B cell (primary cell): Measurements from ENCODE around the gene LRRC63. TPM values are rescaled to one million over a fixed set of nuclear protein-coding genes. Genes with fewer than 3 reads are reported as not detected.

Source experiments
- ATAC-seq: fragments of 200-7000 bp; cut with Tn5 transposase; one replicate; pipeline ENCODE4 v1.10.0; 2021; ENCODE audit warnings: low read depth, mild to moderate bottlenecking, moderate number of reproducible peaks, moderate library complexity
- CTCF ChIA-PET: fragments of 350-600 bp; sonication (Branson Sonifier 250); formaldehyde crosslinking; loops from one replicate; lab custom pipeline; 2021; ENCODE audit warnings: antibody characterized with exemption, inconsistent platforms; lab: Charles Lee
- POLR2A ChIA-PET: fragments of 350-600 bp; sonication (Branson Sonifier 250); formaldehyde crosslinking; loops from one replicate; lab custom pipeline; 2021; ENCODE audit warnings: antibody characterized with exemption; lab: Charles Lee
- DNase-seq: peaks from one replicate; pipeline ENCODE4 v3.0.0; 2013
- H2AFZ ChIP-seq: 2 replicates; pipeline ENCODE4 v1.6.1; 2012; ENCODE audit warnings: mild to moderate bottlenecking, low read depth, low read length; ENCODE audit not compliant: insufficient read depth, poor library complexity, severe bottlenecking
- H3K27ac ChIP-seq, 2 donors: 1 replicate in 1 of 2; 2 replicates in 1 of 2; pipeline ENCODE4 v1.5.1; 2012 to 2013; ENCODE audit warnings: low read length in 2 of 2, mild to moderate bottlenecking in 2 of 2, moderate library complexity in 1 of 2
- H3K27me3 ChIP-seq, 4 experiments: fragments of 200-600 bp in 1 of 4; sonication (generic) in 1 of 4; replicated peaks in 1 of 4; 1 replicate in 2 of 4; 2 replicates in 2 of 4; pipeline versions ENCODE4 v1.6.1 to v1.7.0; 2013 to 2016; ENCODE audit warnings: low read length in 3 of 4, mild to moderate bottlenecking in 2 of 4, mixed read lengths in 1 of 4, moderate library complexity in 1 of 4; ENCODE audit not compliant: insufficient read depth in 4 of 4, control insufficient read depth in 3 of 4; ENCODE audit errors: control extremely low read depth in 1 of 4
- H3K36me3 ChIP-seq, 2 experiments: replicated peaks in 1 of 2; 1 replicate in 1 of 2; 2 replicates in 1 of 2; pipeline versions ENCODE4 v1.6.1 to v1.7.1; 2013; ENCODE audit warnings: low read length in 1 of 2; ENCODE audit not compliant: insufficient read depth in 2 of 2, control insufficient read depth in 1 of 2; ENCODE audit errors: control extremely low read depth in 1 of 2, extremely low read depth in 1 of 2
- H3K4me1 ChIP-seq, 2 donors: fragments of 200-600 bp in 1 of 2; sonication (generic) in 1 of 2; 1 replicate in 1 of 2; 2 replicates in 1 of 2; pipeline versions ENCODE4 v1.5.1 to v1.6.1; 2013 to 2017; ENCODE audit warnings: low read length in 2 of 2; ENCODE audit not compliant: control insufficient read depth in 2 of 2, insufficient read depth in 2 of 2
- H3K4me2 ChIP-seq: replicated peaks from 2 replicates; pipeline ENCODE3; 2012; ENCODE audit warnings: mild to moderate bottlenecking, low read depth, low read length; ENCODE audit not compliant: poor library complexity, severe bottlenecking
- H3K4me3 ChIP-seq, 5 experiments: fragments of 200-600 bp in 1 of 5; sonication (generic) in 1 of 5; 1 replicate in 3 of 5; 2 replicates in 2 of 5; pipeline versions ENCODE4 v1.5.1 to v1.7.0; 2011 to 2016; ENCODE audit warnings: low read length in 4 of 5, mild to moderate bottlenecking in 4 of 5, low read depth in 2 of 5, control low read depth in 1 of 5, moderate library complexity in 1 of 5; ENCODE audit not compliant: insufficient read depth in 1 of 5; ENCODE audit errors: control extremely low read depth in 1 of 5, extremely low read depth in 1 of 5
- H3K79me2 ChIP-seq: fragments of 200-600 bp; sonication (generic); one replicate; pipeline ENCODE4 v1.6.0; 2016; ENCODE audit warnings: low read length; ENCODE audit not compliant: control insufficient read depth, insufficient read depth
- H3K9ac ChIP-seq: fragments of 200-600 bp; sonication (generic); 2 replicates; pipeline ENCODE4 v1.6.1; 2017; ENCODE audit warnings: mild to moderate bottlenecking, low read length, moderate library complexity
- H3K9me3 ChIP-seq, 3 donors: one replicate each; pipeline versions ENCODE4 v1.6.1 to v1.7.1; 2013; ENCODE audit warnings: low read length in 2 of 3; ENCODE audit not compliant: control insufficient read depth in 2 of 3, insufficient read depth in 1 of 3; ENCODE audit errors: control extremely low read depth in 1 of 3
- H4K20me1 ChIP-seq: 2 replicates; pipeline ENCODE4 v1.6.0; 2012; ENCODE audit warnings: mild to moderate bottlenecking, low read length; ENCODE audit not compliant: insufficient read depth, control insufficient read depth, poor library complexity, severe bottlenecking
- H3K27ac Mint-ChIP-seq: one replicate; pipeline ENCODE4 v1.8.0; 2021; ENCODE audit warnings: mixed read lengths
- H3K27me3 Mint-ChIP-seq: one replicate; pipeline ENCODE4 v1.8.0; 2021; ENCODE audit warnings: mixed read lengths
- H3K4me1 Mint-ChIP-seq: one replicate; pipeline ENCODE4 v1.8.0; 2021; ENCODE audit warnings: mixed read lengths
- H3K4me3 Mint-ChIP-seq: one replicate; pipeline ENCODE4 v1.8.0; 2021; ENCODE audit warnings: mixed read lengths
- H3K9me3 Mint-ChIP-seq: one replicate; pipeline ENCODE4 v1.8.0; 2022; ENCODE audit warnings: mixed read lengths; ENCODE audit not compliant: insufficient read depth
- EZH2 ChIP-seq: IDR thresholded peaks from 2 replicates; pipeline ENCODE4 v1.6.1; 2012; ENCODE audit warnings: borderline replicate concordance, low read depth, mild to moderate bottlenecking, moderate library complexity, low read length; ENCODE audit not compliant: insufficient read depth, poor library complexity, severe bottlenecking
- WGBS: methylation state at CpG from one replicate; pipeline ENCODE4 v1.1.5; 2013; ENCODE audit warnings: missing lambda C conversion rate; ENCODE audit not compliant: insufficient coverage; 5-methylcytosine and 5-hydroxymethylcytosine counted together
- intact Hi-C: fragments of 100-400 bp; cut with micrococcal nuclease; formaldehyde crosslinking; loops from one replicate; pipeline ENCODE4 v1.10.0; 2022
- polyA plus RNA-seq: library from polyadenylated mRNA; depleted of rRNA; stranded (reverse); fragments of >200 nt; gene quantifications from 2 replicates; pipeline ENCODE4 v1.2.3, GENCODE V29; 2012
- total RNA-seq, 2 donors: library from RNA; stranded (reverse); fragments of 120-200 nt in 1 of 2; gene quantifications; 1 replicate in 1 of 2; 2 replicates in 1 of 2; pipeline versions ENCODE4 v1.2.3 to v1.2.4, GENCODE V29; 2013 to 2022
- TF ChIP-seq, protein P1 (sequence below): fragments of 200-600 bp; IDR thresholded peaks from one replicate; pipeline ENCODE4 v1.8.0; 2022; ENCODE audit warnings: antibody characterized with exemption, mild to moderate bottlenecking

Gene LRRC63
- total and polyA plus RNA-seq, 2 donors (not counting 1 experiment from before 2014, with no cell fraction given): 0.06 to 0.25 TPM

DNA sequence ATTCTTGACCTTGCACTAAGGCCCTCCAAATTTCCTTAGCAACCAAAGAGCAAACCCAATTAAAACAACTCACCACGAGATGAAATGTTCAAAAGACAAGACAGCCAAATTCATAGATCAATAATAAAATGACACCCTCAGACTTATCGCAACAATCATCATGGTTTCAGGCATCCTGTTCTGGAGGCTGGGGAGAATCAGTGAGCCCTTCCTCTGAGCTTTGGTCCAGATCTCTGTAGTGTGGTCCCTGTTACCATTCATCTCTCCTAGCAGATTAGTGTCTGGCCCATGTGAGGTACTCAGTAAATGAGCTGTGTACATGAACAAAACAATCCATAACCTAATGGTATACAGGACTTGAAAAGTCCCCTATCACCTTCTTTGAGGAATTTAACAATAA, 42.0 kb upstream of the LRRC63 start:
- intact Hi-C loops: loop anchor here (10.0 kb wide), 1 partner anchor 425 kb away; no protein-coding TSS in a partner anchor
- H3K79me2 ChIP-seq: peaks cover 100% of the 10 kb centered on the region
- Mint-ChIP-seq H3K4me3 (peak overlapping the region; percentile 73), H3K27ac (peak overlapping the region; percentile 94), H3K27me3 (no peaks in the 10 kb centered on the region), H3K9me3 (no peaks in the 10 kb centered on the region), H3K4me1 (peaks cover 91% of the 10 kb centered on the region)
- H3K4me1 ChIP-seq: peaks cover 95 to 100% of the 10 kb centered on the region in 2 donors
- ATAC-seq (no peak), DNase-seq (no peak)
- H3K27me3 ChIP-seq: no peaks in the 10 kb centered on the region
- peaks cover 4 to 11% of the 10 kb centered on the region in 2 experiments for H3K36me3 ChIP-seq
- H3K9me3 ChIP-seq: no peaks in the 10 kb centered on the region
- H3K4me3 ChIP-seq: no peak overlapping the region
- WGBS: no CpG with 5 or more reads among the region's 2 CpGs
- TF ChIP-seq, protein P1, sequence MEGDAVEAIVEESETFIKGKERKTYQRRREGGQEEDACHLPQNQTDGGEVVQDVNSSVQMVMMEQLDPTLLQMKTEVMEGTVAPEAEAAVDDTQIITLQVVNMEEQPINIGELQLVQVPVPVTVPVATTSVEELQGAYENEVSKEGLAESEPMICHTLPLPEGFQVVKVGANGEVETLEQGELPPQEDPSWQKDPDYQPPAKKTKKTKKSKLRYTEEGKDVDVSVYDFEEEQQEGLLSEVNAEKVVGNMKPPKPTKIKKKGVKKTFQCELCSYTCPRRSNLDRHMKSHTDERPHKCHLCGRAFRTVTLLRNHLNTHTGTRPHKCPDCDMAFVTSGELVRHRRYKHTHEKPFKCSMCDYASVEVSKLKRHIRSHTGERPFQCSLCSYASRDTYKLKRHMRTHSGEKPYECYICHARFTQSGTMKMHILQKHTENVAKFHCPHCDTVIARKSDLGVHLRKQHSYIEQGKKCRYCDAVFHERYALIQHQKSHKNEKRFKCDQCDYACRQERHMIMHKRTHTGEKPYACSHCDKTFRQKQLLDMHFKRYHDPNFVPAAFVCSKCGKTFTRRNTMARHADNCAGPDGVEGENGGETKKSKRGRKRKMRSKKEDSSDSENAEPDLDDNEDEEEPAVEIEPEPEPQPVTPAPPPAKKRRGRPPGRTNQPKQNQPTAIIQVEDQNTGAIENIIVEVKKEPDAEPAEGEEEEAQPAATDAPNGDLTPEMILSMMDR: no peak
- TF ChIP-seq EZH2: no peak
- ChIA-PET CTCF (interaction anchor here (2.7 to 17.4 kb wide), 3 partner anchors 10 to 13 kb away, joined by 10 to 225 read pairs (median 26); partner anchors contain the start of gene LCP1), POLR2A (interaction anchor here (0.9 kb wide), 1 partner anchor 8 kb away, joined by 4 read pairs; no protein-coding TSS in a partner anchor)
- H3K4me2 ChIP-seq: peak overlapping the region; percentile 90
- peaks cover 92% of the 10 kb centered on the region for H4K20me1 ChIP-seq
- no peak overlapping the region for H2AFZ ChIP-seq
- H3K9ac ChIP-seq: no peak overlapping the region
- peak overlapping the region in 1 of 2 donors; percentile 91 for H3K27ac ChIP-seq

DNA sequence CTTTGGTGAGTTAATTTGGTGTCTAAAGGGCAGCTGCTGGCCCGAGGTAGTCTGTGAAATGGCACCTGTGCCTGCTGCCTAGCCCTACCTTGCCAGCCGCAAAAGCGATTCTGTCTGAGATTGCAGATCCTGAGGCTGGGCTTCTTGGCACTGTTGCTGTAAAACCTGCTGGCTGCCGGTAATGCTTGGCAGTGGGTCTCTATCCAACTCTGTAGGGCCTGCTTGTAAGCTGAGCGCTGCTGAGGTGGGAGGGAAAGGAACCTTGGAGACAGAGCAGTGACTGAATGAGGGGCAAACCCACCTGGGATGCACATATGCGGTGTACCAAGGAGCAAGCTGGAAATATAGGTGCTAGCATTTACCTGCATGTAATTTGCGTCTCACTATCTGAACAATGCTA, 41.5 kb upstream of the LRRC63 start:
- Histone ChIP-seq H3K4me1 (peaks cover 95 to 100% of the 10 kb centered on the region in 2 donors), H3K79me2 (peaks cover 100% of the 10 kb centered on the region), H3K9me3 (no peaks in the 10 kb centered on the region), H3K4me3 (no peak overlapping the region), H3K27me3 (no peaks in the 10 kb centered on the region), H3K27ac (peak overlapping the region; percentile 2 to 91), H3K4me2 (peak overlapping the region; percentile 90), H4K20me1 (peaks cover 92% of the 10 kb centered on the region), H3K9ac (peak overlapping the region; percentile 22), H3K36me3 (peaks cover 4 to 9% of the 10 kb centered on the region in 2 experiments), H2AFZ (no peak overlapping the region)
- intact Hi-C loops: loop anchor here (10.0 kb wide), 1 partner anchor 425 kb away; no protein-coding TSS in a partner anchor
- H3K4me1 Mint-ChIP-seq: peaks cover 93% of the 10 kb centered on the region
- H3K27me3 Mint-ChIP-seq: no peaks in the 10 kb centered on the region
- peak overlapping the region; percentile 73 for H3K4me3 Mint-ChIP-seq
- 60% methylated on average over 6 of the region's 7 CpGs for WGBS
- no peak for TF ChIP-seq EZH2
- TF ChIP-seq, protein P1: no peak
- DNase-seq (no peak), ATAC-seq (no peak)
- H3K9me3 Mint-ChIP-seq: no peaks in the 10 kb centered on the region
- ChIA-PET CTCF (interaction anchor here (1.4 to 17.4 kb wide), 3 partner anchors 9 to 13 kb away, joined by 8 to 225 read pairs (median 10); partner anchors contain the start of gene LCP1), POLR2A (no interaction called here)
- peak overlapping the region; percentile 94 for H3K27ac Mint-ChIP-seq
